GM12801 (cell line): ENCODE measurements around the gene RASD2.

ENCODE experiments used
- CTCF ChIP-seq: IDR thresholded peaks from one replicate; pipeline ENCODE4 v1.5.1; 2011; ENCODE audit warnings: control low read depth; ENCODE audit not compliant: insufficient read length; ENCODE audit errors: extremely low read depth

Gene RASD2

GRCh38 chr22:35552846-35553245 lies 12.2 kb downstream of the RASD2 start:
- no peak for TF ChIP-seq CTCF

- TF ChIP-seq CTCF, result no peak
Observed at GRCh38 chr22:35553341-35553740, 12.7 kb downstream of the RASD2 start.

GRCh38 chr22:35554297-35554845 lies 13.7 kb downstream of the RASD2 start:
- no peak for TF ChIP-seq CTCF

GRCh38 chr22:35555483-35555890 lies 14.9 kb downstream of the RASD2 start:
- no peak for TF ChIP-seq CTCF

GRCh38 chr22:35555946-35556547 lies 15.4 kb downstream of the RASD2 start:
- no peak for TF ChIP-seq CTCF

- no peak for TF ChIP-seq CTCF
Observed at GRCh38 chr22:35556666-35557065, 16.0 kb downstream of the RASD2 start.

GRCh38 chr22:35558031-35558430 lies 17.4 kb downstream of the RASD2 start:
- no peak for TF ChIP-seq CTCF

- no peak for TF ChIP-seq CTCF
Observed at GRCh38 chr22:35558719-35559118, 18.1 kb downstream of the RASD2 start.
